GM12874 (cell line): ENCODE data around the gene ESR1.

Source experiments
- TF ChIP-seq, protein P1 (sequence below): IDR thresholded peaks from 2 replicates; pipeline ENCODE4 v1.5.1; 2011; ENCODE audit warnings: low read depth, mild to moderate bottlenecking, control low read depth, low read length, moderate library complexity; ENCODE audit not compliant: insufficient read depth

The ESR1 gene

DNA sequence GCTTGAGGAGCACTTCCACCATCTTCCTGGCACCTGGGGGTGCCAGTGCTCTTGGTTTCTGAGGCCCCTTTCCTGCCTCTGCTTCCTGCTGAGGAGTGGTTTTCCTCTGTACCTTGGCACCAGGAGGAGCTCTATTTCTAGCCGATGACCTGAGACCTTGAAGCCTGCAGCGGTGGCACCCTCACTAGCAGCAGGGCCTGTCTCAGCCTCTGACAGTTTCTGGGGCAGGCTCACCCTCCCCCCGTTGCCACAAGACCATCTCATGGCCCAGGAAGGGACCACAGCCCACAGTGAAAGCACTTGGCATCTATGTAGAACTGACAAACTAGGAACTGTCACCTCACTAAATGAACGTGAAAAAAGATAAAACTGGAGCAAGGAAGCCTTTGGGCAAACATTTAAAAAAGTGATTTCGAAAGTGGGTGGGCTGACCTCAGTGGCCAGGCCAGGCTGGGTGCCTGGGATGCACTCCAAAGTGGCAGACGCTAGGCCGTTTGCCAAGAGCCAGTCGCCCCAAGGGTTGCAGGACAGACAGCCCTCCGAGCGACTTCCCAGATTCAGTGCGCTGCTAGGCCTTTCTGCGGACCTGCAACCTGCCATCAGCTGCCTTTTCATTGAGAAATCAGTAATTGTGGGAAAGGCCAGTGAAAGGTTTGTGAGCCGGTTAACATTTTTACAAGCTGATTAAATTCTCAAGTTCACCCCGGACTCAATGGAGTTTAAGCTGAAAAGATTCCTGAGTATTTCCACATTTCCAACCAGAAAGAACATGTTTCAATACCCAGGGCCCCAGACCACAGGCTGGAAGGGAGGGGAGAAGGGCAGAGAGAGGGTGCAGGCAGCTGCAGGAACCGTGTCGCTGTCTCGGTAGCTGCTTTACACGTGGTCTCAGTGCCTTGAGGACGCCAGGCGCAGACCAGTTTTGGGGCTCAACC lies 303.7 kb downstream of the ESR1 start:
- TF ChIP-seq, protein P1, sequence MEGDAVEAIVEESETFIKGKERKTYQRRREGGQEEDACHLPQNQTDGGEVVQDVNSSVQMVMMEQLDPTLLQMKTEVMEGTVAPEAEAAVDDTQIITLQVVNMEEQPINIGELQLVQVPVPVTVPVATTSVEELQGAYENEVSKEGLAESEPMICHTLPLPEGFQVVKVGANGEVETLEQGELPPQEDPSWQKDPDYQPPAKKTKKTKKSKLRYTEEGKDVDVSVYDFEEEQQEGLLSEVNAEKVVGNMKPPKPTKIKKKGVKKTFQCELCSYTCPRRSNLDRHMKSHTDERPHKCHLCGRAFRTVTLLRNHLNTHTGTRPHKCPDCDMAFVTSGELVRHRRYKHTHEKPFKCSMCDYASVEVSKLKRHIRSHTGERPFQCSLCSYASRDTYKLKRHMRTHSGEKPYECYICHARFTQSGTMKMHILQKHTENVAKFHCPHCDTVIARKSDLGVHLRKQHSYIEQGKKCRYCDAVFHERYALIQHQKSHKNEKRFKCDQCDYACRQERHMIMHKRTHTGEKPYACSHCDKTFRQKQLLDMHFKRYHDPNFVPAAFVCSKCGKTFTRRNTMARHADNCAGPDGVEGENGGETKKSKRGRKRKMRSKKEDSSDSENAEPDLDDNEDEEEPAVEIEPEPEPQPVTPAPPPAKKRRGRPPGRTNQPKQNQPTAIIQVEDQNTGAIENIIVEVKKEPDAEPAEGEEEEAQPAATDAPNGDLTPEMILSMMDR, result no peak

DNA sequence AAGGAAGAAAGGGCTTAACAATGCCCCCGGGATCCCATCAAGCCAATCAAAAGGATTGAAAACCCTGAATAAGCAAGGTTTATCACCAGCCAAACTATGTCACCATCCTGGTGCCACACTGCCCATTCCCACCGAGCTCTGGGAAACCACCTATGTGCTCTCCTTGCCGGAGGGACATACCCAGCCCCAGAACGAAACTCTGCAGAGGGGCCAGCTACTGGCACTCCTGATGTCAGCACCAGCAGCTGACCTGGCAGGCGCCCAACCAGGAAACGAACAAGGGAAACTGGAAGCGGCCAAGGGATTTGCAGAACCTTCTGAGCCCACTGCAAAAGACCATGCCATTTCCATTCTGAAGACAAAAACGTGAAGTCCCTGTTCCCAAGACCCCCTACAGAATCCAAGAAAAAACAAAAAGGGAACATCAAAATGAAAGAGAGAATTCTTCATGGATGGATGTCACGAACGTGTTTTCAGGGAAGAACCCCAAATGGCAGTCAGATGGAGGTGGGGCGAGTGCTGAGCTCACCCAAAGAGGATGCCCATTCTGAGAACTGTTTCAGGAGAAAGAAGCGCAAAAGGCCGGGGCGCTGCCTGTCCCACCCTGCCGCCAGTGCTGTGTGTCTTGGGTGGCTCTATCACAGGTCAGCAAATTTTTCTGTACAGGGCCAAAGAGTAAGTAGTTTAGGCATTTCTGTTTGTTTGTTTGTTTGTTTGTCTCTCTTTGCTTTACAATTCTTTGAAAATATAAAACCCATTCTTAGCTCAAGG lies 305.2 kb downstream of the ESR1 start:
- TF ChIP-seq, protein P1, result no peak

DNA sequence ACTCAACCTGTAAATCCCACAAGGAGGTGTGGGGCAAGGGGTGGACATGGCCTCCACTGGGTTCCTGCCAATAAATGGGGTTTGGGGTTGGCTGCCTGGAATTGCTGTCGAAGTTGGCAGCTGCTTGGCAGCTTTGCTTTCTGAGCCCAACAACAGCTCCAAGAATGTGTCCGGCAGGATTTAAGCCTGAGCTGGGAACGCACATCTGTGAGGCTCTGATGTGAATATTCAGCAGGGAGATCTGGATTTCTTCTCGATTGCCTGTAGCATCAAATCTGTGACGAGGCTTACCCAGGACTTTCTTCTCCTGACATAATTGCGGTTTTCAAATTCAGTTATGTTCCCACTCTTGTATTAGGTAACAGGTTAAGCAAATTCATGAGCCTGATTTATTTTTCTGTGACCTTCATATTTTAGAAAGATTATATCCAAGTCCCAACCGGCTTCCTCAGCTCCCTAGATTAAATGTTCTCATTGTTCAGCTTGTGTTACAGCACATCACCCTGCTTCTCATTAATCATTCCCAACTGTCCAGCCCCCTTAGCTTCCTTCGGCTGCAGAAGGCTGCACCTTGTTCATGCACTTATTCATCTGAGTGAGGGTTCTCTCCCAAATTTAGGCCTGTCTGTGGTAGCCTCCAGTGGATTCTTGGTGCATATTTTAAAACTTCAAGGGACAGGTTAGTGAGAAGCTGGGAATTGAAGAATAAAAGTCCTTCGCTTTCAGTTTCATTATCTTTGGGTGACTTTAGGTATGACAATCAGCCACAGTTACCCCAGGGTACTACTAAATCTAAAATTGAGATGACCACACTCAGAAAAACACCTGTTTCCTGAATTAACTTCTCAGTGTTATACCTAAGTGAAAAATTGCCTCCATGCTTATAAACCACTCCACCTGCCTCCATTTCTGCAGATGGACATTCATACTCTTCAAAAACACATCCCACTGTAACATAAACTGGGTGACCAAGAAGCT lies 310.0 kb downstream of the ESR1 start:
- TF ChIP-seq, protein P1, result no peak

DNA sequence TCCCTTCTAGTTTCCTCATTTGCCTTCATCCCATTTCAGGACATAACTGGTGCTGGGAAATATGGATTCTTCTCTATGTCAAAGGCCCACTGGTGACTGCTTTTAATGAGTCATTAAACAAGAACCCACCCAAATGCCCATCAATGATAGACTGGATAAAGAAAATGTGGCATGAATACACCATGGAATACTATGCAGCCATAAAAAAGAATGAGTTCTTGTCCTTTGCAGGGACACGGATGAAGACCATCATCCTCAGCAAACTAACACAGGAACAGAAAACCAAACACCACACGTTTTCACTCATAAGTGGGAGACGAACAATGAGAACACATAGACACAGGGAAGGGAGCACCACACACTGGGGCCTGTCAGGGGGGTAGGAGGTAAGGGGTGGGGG lies 310.7 kb downstream of the ESR1 start:
- TF ChIP-seq, protein P1, result no peak

DNA sequence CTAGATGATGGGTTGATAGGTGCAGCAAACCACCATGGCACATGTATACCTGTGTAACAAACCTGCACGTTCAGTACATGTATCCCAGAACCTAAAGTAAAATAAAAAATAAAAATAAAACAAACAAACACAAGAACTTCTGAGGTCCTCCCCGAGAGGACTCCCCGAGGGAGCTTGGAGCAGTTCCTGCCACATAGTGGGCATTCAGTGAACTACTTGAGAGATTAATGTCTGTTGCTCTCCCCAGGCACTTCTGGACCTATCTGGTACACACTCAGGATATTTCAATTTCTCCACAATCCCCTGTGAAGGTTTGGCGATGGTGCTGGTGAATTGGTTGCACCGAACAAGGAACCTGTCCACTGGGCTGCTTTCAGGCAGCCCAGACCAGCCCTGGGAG lies 311.2 kb downstream of the ESR1 start:
- TF ChIP-seq, protein P1, result no peak

DNA sequence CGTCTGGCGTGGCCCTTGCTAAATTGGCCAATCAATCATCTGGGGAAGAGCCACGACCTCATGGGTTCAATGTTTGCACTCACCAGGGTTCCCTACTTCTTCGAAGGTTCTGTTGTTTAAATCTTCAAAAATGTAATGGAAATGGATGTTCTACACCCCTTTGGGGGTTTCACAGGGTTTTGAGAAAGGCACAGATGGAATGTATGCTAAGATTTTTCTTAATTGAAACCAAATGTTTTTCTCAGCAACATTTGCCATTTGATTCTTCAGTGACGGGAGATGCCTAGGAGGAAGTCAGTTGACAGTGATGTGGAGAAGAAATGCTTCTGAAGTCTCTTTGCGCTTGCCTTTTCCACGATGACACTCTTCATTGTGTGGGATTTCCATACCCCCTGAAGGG lies 312.3 kb downstream of the ESR1 start:
- TF ChIP-seq, protein P1, result no peak
